Suprapubic skin (tissue), 4 donors: ENCODE measurements around the gene TMEM235. TPM values are rescaled to one million over a fixed set of nuclear protein-coding genes. Genes with fewer than 3 reads are reported as not detected.

Experiments used
- DNase-seq, 2 donors: peaks; one replicate each; pipeline ENCODE4 v3.0.0-alpha.2; 2019; ENCODE audit warnings: low spot score in 2 of 2
- H3K27ac ChIP-seq: fragments of 200-600 bp; sonication (generic); one replicate; pipeline ENCODE4 v1.5.1; 2019
- H3K27me3 ChIP-seq: fragments of 200-600 bp; sonication (generic); one replicate; pipeline ENCODE4 v1.5.1; 2019
- H3K36me3 ChIP-seq: fragments of 200-600 bp; sonication (generic); one replicate; pipeline ENCODE4 v1.5.1; 2019
- H3K4me1 ChIP-seq: fragments of 200-600 bp; sonication (generic); one replicate; pipeline ENCODE4 v1.5.1; 2019
- H3K4me3 ChIP-seq: fragments of 200-600 bp; sonication (generic); one replicate; pipeline ENCODE4 v1.5.1; 2019; ENCODE audit warnings: mild to moderate bottlenecking
- H3K9me3 ChIP-seq: fragments of 200-600 bp; sonication (generic); one replicate; pipeline ENCODE4 v1.5.1; 2019
- EP300 ChIP-seq: sonication (generic); formaldehyde crosslinking; IDR thresholded peaks from one replicate; pipeline ENCODE4 v1.6.1; 2017; ENCODE audit warnings: antibody characterized with exemption
- POLR2A ChIP-seq, 2 donors: fragments of 450-650 bp; IDR thresholded peaks; one replicate each; pipeline ENCODE4 v1.6.1; 2017; ENCODE audit warnings: antibody characterized with exemption in 2 of 2, mild to moderate bottlenecking in 2 of 2, moderate library complexity in 2 of 2
- POLR2AphosphoS5 ChIP-seq, 3 donors: sonication (generic); formaldehyde crosslinking; IDR thresholded peaks; one replicate each; pipeline ENCODE4 v1.6.1; 2017; ENCODE audit warnings: antibody characterized with exemption in 3 of 3
- WGBS: methylation state at CpG from one replicate; pipeline ENCODE4 v1.1.5; 2018; 5-methylcytosine and 5-hydroxymethylcytosine counted together
- total RNA-seq, 4 donors: library from RNA; depleted of rRNA; stranded (reverse); fragments of >200 nt; gene quantifications; one replicate each; pipeline ENCODE4 v1.1.0, GENCODE V29; 2016
- TF ChIP-seq, protein P1 (sequence below), 2 donors: fragments of 200-600 bp in 1 of 2; fragments of 450-650 bp in 1 of 2; sonication (generic) in 1 of 2; IDR thresholded peaks; one replicate each; pipeline ENCODE4 v1.5.1; 2016 to 2019; ENCODE audit warnings: antibody characterized with exemption in 2 of 2, mild to moderate bottlenecking in 1 of 2, moderate library complexity in 1 of 2

TMEM235 gene
- total RNA-seq, 4 donors from 2014 or later = not detected

DNA sequence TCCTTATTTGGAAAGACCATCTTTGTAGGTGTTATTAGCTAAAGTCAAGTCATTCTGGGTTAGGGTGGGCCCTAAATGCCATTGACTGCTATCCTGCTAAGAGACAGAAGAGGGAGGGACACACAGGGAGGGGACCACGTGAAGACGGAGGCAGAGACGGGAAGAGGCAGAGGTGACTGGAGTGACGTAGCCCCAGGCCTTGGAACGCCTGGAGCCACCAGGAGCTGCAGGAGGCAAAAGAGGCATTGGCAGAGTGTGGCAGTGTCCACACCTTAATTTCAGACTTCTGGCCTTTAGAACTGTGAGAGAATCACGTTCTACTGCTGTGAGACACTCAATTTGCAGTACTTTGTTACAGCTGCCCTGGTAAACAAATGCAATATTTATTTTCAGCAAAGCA, 31.0 kb upstream of the TMEM235 start:
- Histone ChIP-seq H3K36me3 (peaks cover 24% of the 10 kb centered on the region), H3K9me3 (no peaks in the 10 kb centered on the region), H3K27ac (no peak overlapping the region)

DNA sequence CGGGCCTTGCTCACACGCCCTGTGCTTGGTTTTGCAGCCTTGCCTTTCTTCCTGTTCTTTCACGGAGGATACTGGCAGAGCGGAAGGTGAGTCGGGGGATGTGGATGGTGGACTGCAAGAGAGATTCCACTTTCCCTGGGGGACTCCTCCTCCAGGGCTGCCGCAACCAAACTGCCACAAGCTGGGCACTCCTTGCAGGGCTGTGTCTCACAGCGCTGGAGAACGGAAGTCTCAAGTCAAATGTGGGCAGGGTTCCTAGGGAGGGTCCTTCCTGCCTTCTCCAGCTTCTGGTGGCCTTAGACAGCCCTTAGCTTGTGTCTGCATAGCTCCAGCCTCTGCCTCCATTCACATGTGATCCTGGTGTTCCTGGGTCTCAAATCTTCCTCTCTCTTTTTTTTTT, 28.8 kb upstream of the TMEM235 start:
- TF ChIP-seq, protein P1, sequence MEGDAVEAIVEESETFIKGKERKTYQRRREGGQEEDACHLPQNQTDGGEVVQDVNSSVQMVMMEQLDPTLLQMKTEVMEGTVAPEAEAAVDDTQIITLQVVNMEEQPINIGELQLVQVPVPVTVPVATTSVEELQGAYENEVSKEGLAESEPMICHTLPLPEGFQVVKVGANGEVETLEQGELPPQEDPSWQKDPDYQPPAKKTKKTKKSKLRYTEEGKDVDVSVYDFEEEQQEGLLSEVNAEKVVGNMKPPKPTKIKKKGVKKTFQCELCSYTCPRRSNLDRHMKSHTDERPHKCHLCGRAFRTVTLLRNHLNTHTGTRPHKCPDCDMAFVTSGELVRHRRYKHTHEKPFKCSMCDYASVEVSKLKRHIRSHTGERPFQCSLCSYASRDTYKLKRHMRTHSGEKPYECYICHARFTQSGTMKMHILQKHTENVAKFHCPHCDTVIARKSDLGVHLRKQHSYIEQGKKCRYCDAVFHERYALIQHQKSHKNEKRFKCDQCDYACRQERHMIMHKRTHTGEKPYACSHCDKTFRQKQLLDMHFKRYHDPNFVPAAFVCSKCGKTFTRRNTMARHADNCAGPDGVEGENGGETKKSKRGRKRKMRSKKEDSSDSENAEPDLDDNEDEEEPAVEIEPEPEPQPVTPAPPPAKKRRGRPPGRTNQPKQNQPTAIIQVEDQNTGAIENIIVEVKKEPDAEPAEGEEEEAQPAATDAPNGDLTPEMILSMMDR (IDR thresholded peaks at IDR 0.05) = no peak
- TF ChIP-seq POLR2A (IDR thresholded peaks at IDR 0.05) (no peak), POLR2AphosphoS5 (IDR thresholded peaks at IDR 0.05) (no peak), EP300 (no peak)
- no peak overlapping the region for H3K4me3 ChIP-seq
- no peaks in the 10 kb centered on the region for H3K27me3 ChIP-seq
- no peak for DNase-seq
- WGBS = 77% methylated on average over 8 of the region's 8 CpGs
- no peaks in the 10 kb centered on the region for H3K9me3 ChIP-seq
- H3K4me1 ChIP-seq = peaks cover 13% of the 10 kb centered on the region
- H3K27ac ChIP-seq = no peak overlapping the region
- peaks cover 27% of the 10 kb centered on the region for H3K36me3 ChIP-seq

More for the DNA sequence above, 31.0 kb upstream of the TMEM235 start:
- DNase-seq = no peak
- H3K4me1 ChIP-seq = peaks cover 31% of the 10 kb centered on the region
- no peak overlapping the region for H3K4me3 ChIP-seq
- no peak for TF ChIP-seq POLR2A (IDR thresholded peaks at IDR 0.05)
- no peak for TF ChIP-seq EP300
- no peak for TF ChIP-seq POLR2AphosphoS5 (IDR thresholded peaks at IDR 0.05)
- TF ChIP-seq, protein P1 (IDR thresholded peaks at IDR 0.05) = no peak
- 88% methylated on average over 6 of the region's 6 CpGs for WGBS
- no peaks in the 10 kb centered on the region for H3K27me3 ChIP-seq

DNA sequence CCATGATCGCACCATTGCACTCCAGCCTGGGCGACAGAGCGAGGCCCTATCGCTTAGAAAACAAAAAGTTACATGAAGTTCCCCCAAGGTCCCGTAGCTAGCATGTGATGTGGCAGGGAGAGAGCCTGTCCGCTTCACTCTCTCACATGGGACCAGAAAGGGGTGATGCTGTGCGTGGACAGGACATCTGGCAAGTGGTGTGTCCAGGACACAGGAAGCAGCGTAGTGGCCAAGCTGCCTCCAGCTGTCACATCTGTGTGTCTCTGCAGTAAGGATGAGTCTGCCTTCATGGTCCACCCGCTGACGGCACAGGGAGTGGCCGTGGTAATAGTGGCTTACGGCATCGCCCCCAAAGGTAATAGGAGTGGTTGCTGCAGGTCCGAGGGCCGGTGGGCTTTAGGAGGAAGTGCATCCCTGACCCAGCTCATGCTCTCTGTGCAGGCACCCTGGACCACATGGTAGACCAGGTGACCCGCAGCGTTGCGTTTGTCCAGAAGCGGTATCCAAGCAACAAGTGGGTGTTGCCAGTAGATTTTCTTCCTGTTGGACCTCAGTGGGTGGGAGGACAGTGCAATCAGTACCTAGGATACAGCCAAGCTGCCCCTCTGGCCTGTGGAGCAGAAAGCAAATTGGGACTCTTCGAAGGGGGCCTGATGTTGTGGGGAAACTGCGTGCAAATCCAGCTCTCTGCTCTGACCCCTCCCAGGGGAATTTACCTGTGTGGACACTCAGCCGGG, 26.9 kb upstream of the TMEM235 start:
- TF ChIP-seq POLR2A (IDR thresholded peaks at IDR 0.05) = no peak
- TF ChIP-seq, protein P1 (IDR thresholded peaks at IDR 0.05) = no peak
- TF ChIP-seq POLR2AphosphoS5 (IDR thresholded peaks at IDR 0.05) = no peak
- Histone ChIP-seq H3K27me3 (no peaks in the 10 kb centered on the region), H3K4me3 (no peak overlapping the region), H3K27ac (no peak overlapping the region), H3K36me3 (peaks cover 30% of the 10 kb centered on the region), H3K4me1 (peaks cover 3% of the 10 kb centered on the region), H3K9me3 (no peaks in the 10 kb centered on the region)
- 92% methylated on average over 17 of the region's 22 CpGs for WGBS
- no peak for DNase-seq

DNA sequence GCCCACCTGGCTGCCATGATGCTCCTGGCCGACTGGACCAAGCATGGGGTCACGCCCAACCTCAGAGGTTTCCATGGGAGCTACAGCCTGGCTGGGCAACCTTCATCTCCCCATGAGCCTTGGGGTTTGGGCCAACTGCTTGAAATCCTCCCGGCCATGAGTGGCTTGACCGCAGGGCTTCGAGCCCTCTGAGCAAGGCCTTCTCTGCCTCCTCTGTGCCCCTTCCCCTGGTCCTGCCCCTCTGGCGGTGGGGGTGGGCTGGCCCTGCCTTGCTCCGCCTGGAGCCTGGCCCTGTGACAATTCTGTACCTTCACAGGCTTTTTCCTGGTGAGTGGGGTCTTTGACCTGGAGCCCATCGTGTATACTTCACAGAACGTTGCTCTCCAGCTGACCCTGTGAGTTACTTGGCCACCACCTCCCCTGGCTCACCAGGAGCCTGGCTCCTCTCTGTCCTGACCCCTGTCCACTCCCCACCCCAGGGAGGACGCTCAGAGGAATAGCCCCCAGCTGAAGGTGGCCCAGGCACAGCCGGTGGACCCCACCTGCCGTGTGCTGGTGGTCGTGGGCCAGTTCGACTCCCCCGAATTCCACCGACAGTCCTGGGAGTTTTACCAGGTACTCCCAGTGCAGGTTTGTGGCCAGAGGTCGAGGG, 26.2 kb upstream of the TMEM235 start:
- no peak for DNase-seq
- no peak overlapping the region for H3K27ac ChIP-seq
- WGBS = 95% methylated on average over 11 of the region's 17 CpGs
- no peaks in the 10 kb centered on the region for H3K4me1 ChIP-seq
- no peak for TF ChIP-seq POLR2AphosphoS5 (IDR thresholded peaks at IDR 0.05)
- no peaks in the 10 kb centered on the region for H3K27me3 ChIP-seq
- H3K9me3 ChIP-seq = no peaks in the 10 kb centered on the region
- no peak overlapping the region for H3K4me3 ChIP-seq
- peaks cover 30% of the 10 kb centered on the region for H3K36me3 ChIP-seq

DNA sequence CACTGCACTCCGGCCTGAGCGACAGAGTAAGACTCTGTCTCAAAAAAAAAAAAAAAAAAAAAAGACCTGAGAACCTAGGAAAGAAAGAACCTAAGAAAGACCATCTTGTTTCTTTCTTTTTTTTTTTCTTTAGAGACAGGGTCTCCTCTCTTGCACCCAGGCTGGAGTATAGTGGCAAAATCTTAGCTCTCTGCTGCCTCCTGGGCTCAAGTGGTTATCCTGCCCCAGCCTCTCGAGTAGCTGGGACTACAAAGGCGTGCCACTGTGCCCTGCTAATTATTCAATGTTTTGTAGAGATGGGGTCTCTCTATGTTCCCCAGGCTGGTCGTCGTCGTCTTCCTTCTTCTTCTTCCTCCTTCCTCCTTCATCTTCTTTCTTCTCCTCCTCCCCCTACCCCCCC, 25.1 kb upstream of the TMEM235 start:
- DNase-seq = no peak
- Histone ChIP-seq H3K4me3 (no peak overlapping the region), H3K27ac (no peak overlapping the region), H3K9me3 (no peaks in the 10 kb centered on the region), H3K36me3 (peaks cover 30% of the 10 kb centered on the region), H3K4me1 (no peaks in the 10 kb centered on the region), H3K27me3 (no peaks in the 10 kb centered on the region)
- 80% methylated on average over 7 of the region's 7 CpGs for whole genome bisulfite sequencing
- TF ChIP-seq, protein P1 (IDR thresholded peaks at IDR 0.05) = no peak
- no peak for TF ChIP-seq POLR2AphosphoS5 (IDR thresholded peaks at IDR 0.05)
- no peak for TF ChIP-seq EP300
- no peak for TF ChIP-seq POLR2A (IDR thresholded peaks at IDR 0.05)
